Measurements from ENCODE around the gene RGS19. TPM values are rescaled to one million over a fixed set of nuclear protein-coding genes. Genes with fewer than 3 reads are reported as not detected.

The RGS19 gene
- total RNA-seq, 1 experiment from 2014 or later: 33.6 TPM

- DNase-seq (ENCODE audit: low read depth): no peak
Observed at GRCh38 chr20:64108731-64109681, 29.7 kb upstream of the RGS19 start.

- no peak for DNase-seq (ENCODE audit: low read depth)
Observed at GRCh38 chr20:64107736-64108457, 28.6 kb upstream of the RGS19 start.

- no peak for DNase-seq (ENCODE audit: low read depth)
Observed at GRCh38 chr20:64106981-64107735, 27.8 kb upstream of the RGS19 start, which contains the start of gene NPBWR2. NPBWR2 (minus strand) TSS chr20:64107565; CDS start chr20:64106831, 734 bp downstream.

DNA sequence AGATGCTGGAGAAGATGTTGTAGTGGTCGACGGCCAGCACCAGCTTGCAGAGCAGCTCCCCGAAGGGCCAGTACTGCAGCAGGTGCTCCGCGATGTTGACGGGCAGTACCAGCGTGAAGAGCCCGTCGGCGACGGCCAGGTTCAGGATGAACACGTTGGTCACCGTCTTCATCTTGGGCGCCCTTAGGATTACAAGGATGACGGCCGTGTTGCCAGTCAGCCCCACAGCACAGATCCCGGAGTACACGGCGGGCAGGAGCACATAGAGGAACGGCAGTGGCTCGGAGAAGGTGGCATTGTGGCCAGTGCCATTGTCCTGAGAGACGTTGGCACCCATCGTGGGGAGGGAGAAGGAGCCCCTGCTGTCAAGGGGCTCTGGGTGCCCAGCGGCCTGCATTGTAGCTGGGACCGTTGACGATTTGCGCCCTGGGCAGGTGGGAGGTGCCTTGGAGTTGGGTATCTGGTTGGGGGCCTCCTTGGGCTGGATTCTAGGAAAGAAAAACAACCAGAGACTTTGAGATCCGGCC, 27.2 kb upstream of the RGS19 start:
- DNase-seq (ENCODE audit: low read depth): no peak

DNA sequence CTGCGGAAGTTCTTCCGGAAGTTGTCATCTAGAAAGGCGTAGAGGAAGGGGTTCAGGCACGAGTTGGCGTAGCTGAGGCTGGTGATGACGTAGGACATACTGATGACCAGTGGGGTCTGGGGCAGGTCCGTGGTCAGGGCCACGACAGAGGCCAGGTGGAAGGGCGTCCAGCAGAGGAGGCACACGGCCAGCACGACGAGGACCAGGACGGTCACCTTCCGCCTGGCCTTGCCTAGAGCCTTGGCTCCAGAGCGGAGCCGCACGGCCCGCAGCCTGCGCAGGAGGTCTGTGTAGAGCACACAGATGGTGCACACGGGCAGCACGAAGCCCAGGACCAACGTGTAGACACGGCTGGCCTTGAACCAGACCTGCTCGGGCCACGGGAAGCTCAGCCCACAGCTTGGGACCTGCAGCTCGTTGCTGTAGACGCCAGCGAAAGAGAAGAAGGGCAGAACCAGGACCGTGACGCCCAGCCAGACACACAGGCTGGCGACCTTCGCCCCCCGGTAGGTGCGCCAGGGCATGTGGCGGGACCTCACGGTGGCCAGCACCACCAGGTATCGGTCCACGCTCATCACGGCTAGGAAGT, 26.6 kb upstream of the RGS19 start:
- no peak for DNase-seq (ENCODE audit: low read depth)

- no peak for DNase-seq (ENCODE audit: low read depth)
Observed at GRCh38 chr20:64104667-64105451, 25.5 kb upstream of the RGS19 start.

GRCh38 chr20:64103871-64104666, 24.8 kb upstream of the RGS19 start:
- no peak for DNase-seq (ENCODE audit: low read depth)

DNA sequence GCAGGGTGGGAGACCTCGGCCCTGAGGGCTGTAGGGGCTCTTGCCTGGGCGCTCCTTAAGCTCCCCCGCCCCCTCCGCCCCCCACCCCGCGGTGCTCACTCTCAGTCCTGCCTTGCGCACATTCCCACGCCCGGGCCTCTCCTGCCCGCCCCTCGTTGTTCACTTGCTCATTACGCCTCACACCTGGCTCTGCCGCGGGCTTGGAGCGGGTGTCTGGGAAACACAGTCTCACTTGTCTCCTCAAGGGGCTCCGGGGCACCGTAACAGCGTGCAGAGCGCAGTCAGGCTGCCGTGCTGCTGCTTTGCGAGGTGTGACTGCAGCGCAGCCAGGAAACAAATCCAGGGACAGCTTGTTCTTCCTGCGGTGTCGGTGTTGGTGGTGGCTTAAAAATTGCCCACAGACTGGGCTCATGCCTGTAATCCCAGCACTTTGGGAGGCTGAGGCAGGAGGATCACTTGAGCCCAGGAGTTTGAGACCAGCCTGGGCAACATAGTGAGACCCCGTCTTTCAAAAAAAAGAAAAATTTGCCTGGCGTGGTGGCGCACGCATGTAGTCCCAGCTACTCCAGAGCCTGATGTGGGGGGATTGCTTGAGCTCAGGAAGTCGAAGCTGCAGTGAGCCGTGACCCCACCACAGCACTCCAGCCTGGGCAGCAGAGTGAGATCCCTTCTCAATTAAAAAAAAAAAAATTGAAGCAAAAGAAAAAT, 23.5 kb upstream of the RGS19 start:
- DNase-seq (ENCODE audit: low read depth): no peak

- no peak for DNase-seq (ENCODE audit: low read depth)
Observed at GRCh38 chr20:64101731-64102621, 22.7 kb upstream of the RGS19 start.

GRCh38 chr20:64100946-64101688, 21.8 kb upstream of the RGS19 start:
- no peak for DNase-seq (ENCODE audit: low read depth)

- no peak for DNase-seq (ENCODE audit: low read depth)
Observed at GRCh38 chr20:64100566-64100888, 21.2 kb upstream of the RGS19 start.

DNA sequence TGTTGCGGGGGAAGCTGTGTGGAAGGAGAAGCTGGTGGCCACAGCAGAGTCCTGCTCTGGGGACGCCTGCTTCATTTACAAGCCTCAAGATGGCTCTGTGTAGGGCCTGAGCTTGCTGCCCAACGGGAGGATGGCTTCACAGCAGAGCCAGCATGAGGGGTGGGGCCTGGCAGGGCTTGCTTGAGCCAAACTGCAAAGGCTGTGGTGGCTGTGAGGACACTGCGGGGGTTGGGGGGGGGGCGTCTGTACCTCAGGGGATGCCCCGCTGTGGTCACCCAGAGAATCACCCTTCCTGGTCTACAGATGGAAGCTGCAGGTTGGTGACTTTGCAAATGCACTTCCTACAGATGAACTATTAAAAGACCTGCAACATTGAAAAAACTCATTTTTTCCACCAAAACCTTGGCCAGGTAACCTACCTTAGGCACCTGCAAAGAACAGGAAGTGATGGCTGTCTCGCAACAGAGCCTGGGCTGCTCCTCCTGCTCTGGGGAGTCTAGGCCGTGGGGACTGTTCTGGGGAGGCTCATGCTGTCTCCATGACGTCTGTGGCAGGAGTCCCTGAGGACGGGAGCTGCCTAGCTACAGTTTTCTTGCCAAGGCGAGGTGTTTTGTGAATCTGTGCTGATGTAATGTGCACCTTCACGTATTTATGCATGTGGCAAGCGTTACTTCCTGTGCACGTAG, 20.7 kb upstream of the RGS19 start:
- DNase-seq (ENCODE audit: low read depth): no peak

GRCh38 chr20:64099086-64099786, 19.9 kb upstream of the RGS19 start:
- DNase-seq (ENCODE audit: low read depth): no peak

- no peak for DNase-seq (ENCODE audit: low read depth)
Observed at GRCh38 chr20:64098471-64099013, 19.2 kb upstream of the RGS19 start.

DNA sequence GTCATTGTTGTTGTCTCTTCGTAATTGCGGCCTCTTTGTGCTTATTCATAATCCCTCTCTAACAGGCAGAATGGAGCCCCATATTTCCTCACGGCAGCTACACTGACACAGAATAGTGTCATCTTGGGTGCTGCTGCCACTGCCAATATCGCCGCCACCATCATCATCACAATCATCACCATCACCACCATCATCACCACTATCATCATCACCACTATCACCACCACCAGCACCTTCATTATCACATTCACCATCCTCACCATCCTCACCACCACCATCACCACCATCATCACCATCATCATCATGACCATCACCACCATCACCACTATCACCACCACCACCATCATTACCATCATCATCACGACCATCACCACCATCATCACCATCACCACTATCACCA, 17.2 kb upstream of the RGS19 start:
- no peak for DNase-seq (ENCODE audit: low read depth)

GRCh38 chr20:64095927-64096326, 16.6 kb upstream of the RGS19 start:
- DNase-seq (ENCODE audit: low read depth): no peak

All from M059J (cell line).